ENCODE data around the gene SNCAIP.

The SNCAIP gene

DNA sequence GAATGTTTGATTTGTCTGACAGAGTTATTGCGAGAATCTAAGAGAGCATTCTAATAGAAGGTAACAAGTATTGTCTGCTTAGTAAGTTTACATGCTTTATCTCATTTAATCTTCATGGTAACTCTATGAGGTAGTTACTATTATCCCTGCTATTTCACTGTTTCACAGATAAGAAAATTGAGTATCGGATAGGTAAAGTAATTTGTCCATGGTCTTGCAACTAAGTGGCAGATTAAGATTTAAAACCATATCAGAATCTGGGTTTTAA lies 118.2 kb downstream of the SNCAIP start:
- no peak for DNase-seq

DNA sequence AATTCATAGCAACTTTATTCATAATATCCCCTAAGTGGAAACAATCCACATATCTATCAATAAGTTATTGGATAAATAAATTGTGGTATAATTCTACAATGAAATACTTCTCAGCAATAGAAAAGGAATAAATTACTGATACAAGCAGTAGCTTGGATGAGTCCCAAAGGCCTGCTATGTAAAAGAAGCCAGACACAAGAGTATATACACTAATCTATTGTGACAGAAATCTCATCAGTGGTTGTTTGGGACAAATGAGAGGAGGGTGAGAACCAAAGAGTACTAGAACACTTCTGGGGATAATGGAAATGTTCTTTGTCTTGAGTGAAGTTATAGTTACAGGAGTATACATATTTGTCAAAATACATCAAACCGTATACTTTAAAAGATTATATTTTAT lies 119.3 kb downstream of the SNCAIP start:
- no peak for DNase-seq

DNA sequence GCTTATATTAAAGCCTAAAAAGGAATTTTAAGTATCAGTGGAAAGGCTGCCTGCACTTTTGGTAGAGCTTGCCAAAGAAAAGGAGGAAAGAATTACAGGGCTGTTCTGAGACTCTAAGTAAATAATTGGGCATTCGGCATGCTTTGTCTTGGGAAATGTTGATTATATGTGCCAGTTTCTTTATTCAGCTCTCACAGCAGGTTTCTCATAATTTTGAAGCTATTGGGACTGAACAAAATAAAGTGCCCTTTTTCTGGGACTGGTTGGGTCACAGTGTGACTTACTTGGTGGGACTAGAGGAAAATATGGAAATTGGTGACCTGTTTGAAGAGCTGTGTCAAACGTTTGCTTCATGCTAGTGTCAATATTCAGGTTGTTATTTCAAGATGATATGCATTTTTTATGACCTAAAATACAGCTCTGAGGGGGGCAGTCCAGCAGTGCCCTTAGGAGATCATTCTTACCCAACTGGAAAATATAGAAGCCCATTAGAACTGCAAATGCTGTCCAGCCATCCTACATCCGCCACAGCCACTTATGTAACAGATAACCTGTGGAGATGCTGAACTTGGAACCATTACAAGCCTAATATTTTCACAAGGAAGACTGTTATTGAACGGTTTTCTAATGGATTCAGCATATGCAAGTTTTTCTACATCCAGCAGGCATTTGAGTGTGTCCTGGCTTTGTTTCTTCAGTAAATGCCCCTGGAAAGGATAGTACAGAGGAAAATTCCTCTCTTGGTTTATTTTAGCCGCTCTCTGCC lies 122.4 kb downstream of the SNCAIP start:
- DNase-seq, result no peak

DNA sequence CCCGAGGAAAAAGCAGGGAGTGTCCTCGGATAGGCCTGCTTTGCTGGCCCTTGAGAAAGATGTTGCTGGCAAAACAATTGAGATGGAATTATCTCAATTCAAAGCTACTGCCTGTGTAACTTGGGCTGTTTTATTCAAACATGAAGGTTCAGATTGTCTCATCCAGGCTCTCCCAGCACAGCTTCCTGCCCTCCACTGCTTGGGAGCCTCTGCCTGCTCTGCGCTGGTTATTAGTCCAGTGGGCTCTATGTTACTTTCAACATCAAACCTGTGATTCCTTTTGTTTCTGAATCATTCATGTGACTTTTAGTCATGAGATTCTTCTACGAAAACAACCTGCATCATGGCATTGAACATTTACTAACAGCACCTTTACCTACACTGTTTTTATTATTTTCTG lies 123.2 kb downstream of the SNCAIP start:
- DNase-seq, result no peak

DNA sequence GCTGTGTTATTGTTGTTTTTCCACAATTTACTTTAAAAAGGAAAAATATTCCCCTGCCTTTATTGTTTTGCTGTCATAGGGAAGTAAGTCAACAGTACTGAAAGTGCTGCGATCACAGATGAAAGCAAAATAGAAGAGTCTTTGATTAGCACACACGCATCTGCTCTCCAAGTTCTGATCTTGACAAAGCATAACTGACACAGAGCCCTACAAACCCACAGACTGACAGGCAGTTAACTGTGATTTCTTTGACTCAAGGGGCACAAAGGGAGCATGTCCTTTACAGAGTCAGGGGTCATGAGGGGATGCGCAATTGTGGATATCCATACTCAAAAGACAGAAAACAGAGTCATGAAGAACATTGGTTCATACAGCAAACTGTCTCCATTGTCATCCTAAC lies 123.7 kb downstream of the SNCAIP start:
- DNase-seq, result no peak

DNA sequence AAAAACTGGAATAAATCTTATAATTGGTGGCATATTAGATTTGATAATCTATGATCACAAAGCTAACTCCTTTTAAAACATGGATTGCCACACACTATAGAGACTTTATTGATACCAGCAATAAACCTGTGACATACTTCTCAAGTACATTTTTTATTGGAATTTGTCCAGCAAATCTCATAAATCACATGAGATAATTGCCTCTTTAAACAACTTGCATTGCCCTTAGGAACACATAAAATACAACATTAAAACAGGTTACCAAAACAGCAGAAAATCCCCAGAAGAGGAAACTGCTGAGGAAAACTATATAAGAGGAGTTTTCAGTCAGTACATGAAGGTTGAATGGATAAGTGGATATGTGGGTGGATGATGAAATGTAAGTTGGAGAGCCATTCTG lies 124.6 kb downstream of the SNCAIP start:
- no peak for DNase-seq

DNA sequence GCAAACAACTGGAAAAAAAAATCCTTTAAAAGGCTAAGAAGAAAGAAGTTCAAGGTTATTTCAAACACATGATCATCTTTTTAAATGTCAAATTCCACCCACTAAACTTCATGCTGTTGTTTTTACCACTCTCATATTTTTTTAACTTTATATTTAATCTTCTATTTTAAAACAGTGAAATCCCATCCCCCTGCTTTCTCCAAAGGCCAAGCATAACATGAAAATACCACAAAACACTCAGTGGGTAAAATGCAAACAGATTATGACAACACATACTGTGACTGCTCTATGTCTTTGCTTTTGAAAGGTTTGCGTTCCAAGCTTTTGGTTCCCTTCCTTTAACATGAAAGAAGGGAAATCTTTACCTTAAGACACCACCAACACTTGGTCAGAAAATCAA lies 127.6 kb downstream of the SNCAIP start:
- no peak for DNase-seq

DNA sequence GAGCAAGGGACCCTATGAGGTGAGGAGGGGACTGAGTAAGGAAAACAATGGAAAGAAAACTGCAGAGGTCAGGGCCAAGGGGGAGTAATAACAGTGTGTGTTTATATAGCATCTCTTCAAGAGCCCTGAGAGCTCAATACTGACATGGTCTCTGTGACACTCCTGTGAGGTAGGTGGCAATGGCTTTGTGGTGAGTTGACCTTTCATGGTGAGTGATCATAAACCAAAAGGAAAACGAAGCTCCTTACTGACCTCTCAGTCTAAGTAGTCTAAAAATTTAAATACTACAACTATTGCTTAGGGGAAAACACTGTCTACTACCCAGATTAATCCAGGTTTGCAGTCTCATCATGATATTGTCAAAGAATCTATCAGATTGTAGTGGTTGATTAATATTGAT lies 130.9 kb downstream of the SNCAIP start:
- DNase-seq, result no peak

DNA sequence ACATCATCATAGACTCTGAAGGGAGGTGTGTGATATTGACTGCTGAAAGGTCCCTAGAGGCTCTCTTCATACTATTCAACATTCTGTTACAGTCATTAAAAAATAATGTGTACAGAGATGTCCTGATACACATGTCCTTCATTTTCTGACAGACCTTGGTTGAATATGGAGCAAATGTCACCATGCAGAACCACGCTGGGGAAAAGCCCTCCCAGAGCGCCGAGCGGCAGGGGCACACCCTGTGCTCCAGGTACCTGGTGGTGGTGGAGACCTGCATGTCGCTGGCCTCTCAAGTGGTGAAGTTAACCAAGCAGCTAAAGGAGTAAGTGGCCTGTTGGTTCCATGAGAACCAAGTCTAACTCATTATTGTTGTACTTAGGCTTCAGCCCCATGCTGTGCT lies 132.4 kb downstream of the SNCAIP start:
- no peak for DNase-seq

DNA sequence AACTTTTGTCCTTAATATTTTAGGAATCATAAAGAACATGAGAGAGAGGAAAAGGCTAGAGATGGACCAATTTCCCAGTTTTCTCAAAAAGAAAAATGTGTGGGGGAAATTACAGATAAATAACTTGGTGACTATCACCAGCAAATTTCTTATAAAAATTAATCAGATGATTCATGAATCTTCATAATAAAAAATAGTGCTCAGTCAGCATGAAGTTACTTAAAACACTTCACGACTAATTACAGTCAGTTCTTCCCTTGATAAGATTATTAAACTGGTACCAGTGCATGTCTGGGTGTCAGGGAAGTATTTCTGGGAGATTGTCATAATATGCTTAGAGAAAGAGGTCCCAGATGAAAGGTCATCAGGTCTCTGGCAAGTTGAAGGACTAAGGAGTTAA lies 133.0 kb downstream of the SNCAIP start:
- no peak for DNase-seq

DNA sequence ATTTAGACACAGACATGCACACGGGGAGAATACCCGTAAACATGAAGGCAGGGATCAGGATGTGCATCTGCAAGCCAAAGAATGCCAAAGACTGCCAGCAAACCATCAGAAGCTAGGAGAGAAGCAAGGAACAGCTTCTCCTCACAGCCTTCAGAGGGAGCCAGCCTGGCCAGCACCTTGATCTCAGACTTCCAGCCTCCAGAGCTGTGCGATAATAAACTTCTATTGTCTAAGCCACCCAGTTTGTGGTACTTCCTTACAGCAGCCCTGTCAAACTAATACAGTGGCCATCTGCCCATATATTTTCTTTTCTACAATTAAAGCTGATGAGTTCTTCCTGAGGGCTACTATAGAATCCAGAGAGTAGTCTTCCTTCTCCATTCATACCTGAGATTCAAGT lies 135.0 kb downstream of the SNCAIP start:
- no peak for DNase-seq

DNA sequence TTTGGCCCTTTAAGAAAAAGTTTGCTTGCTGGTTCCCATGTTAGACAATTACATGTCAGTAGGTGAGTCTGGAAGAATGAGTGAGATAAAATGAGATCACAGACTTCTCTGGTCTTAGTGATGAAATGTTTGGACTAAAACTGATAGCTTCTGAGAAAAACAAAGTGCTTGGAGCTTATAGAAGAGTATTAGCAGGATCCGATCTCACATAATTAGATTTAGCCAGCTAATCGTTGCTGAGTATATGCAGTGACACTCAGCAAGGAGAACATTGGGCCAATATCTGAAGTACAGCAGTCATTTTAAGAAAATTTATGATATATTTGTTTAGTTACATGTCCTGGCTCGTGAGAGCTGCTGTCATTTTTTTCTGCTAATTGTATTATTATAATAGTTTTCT lies 135.8 kb downstream of the SNCAIP start:
- no peak for DNase-seq

DNA sequence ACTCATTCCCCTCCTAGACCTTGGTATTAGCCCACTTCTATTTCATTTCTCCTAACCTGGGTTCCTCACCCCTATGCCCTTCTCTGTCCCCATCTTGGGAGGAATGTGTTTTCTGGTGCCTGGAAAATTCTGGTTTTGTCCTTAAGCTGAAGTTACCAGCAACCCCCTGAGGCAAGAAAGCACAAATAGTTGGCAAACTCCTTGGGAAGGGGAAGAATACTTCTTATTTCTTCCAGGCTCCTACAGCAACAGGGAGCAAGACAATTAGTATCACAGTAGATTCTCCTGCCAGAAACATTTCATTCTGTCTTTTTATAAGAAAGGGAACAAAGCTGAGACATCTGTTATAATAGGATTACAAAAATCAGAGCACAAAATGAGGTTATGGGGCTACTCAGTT lies 142.5 kb downstream of the SNCAIP start:
- DNase-seq, result no peak

DNA sequence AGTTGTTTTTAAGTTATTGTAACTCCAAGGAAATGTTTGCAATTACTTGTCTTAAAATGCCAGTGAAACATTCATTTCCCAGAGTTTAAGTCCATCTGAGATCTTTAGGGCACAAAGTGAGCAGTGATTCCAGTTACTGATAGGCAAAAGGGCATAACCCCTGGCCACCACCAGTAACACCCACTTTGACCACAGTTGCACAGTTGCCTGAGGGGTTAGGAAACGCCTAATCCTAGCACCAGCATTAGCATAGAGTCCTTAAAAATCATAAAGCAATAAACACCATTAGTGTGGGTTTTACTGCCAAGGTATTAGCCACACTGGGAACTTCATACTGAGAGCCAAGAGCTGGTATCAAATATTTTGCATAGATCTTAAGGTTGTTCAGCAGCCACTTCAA lies 143.9 kb downstream of the SNCAIP start:
- DNase-seq, result no peak

DNA sequence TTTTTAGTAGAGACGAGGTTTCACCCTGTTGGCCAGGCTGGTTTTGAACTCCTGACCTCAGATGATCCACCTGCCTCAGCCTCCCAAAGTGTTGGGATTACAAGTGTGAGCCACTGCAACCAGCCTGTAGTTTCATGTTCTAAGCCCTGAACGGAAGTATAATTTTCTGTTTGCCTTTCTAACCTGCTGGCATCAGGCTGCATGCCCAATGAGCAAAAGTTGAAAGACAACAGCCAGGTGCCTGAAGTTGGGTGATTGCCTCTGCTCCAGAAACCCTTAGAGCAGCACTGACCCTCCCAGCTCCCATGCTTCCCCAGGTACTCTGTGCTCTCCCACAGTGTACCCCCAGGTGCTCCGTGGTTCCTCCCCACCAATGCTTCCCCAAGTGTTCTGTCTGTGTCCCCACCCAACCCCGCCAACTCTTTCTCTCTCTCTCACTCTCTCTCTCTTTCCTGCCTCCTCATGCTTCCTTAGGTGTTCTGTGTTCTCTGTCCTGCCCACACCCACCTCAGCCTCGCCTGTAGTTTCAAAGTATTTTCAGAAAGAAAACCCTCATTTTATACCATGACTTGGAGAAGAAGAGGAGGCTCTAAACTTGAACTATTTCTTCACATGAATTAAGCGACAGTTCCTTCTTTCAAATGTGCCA lies 145.3 kb downstream of the SNCAIP start:
- DNase-seq, result no peak

DNA sequence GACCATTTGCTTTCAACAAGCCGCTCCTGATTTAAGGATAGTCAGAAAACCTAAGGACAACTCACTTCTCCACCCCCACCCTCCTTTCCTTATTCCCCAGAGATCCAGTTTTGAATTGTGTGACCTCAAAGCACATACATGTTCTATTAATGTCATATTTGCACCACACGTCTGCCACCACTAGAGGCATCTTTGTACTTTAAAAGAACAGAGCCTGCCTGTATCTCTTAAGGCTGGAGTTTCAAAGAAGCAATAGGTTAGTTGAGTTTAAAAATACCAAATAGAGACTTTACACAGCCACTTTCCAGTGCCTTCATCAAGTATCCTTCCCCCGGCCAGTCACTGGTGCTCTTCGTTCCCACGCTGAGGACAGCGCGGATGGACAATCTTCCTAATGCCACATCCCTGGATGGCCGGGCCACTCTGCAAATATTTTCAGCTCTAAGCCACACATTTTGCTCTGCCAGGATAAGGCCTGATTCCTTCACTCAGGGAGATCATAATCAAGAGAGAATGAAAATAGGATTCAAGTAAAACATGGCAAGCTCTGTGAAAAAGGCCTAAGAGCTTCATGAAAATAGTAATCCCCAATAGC lies 146.3 kb downstream of the SNCAIP start:
- DNase-seq, result no peak

DNA sequence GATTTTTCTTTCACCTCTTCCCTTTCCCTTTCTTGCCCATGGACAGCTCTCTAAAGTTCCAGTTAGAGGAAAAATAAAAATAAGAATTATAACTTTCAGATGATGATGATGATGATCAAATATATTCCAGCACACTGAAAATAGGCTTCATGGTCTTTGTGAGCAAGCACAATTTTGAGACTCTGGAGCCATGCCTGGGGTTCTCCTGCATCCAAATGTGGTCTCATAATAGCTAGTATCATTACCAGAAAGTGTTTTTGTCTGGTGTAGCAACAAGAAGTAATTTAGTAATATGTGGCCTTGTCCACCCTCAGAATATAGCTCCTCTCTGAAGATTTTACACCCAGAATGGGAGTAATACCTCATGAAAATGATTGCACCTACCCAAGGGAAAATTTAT lies 150.4 kb downstream of the SNCAIP start:
- no peak for DNase-seq

DNA sequence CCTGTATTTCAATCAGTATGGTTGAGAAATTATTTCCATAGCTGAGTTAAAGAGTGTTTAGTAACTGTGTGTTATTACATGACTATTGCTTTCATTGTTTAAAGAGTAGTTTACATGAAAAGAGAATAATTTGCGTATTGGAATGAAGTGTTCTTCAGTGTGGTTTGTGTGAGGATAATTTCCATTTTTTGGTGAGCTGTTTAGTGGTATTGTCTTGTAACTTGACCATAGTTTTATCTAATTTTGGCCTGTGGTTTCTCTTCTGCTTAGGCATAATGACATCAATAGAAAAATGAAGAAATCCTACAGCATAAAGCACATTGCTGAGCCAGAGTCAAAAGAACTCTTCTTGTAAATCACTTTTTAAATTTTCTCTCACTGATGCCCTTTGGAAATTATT lies 151.2 kb downstream of the SNCAIP start:
- no peak for DNase-seq

DNA sequence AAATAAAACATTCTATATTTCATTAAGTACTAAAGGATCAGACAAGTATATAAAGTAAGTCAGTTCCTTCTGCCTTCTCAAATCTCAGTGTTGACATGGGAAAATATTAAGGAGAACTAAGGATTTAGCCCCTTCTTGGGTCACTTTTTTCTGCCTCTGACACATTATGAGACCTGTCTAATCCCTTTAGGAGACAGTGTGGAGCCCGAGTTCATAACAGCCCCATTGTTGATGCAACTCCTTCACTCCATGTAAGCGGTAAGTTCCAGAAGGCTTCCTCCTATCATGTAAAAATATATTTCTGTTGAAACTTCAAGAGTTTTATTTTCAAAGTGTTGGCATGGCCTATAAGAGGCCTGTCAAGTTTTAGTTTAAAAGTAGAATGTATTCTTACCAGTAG lies 152.2 kb downstream of the SNCAIP start:
- no peak for DNase-seq

DNA sequence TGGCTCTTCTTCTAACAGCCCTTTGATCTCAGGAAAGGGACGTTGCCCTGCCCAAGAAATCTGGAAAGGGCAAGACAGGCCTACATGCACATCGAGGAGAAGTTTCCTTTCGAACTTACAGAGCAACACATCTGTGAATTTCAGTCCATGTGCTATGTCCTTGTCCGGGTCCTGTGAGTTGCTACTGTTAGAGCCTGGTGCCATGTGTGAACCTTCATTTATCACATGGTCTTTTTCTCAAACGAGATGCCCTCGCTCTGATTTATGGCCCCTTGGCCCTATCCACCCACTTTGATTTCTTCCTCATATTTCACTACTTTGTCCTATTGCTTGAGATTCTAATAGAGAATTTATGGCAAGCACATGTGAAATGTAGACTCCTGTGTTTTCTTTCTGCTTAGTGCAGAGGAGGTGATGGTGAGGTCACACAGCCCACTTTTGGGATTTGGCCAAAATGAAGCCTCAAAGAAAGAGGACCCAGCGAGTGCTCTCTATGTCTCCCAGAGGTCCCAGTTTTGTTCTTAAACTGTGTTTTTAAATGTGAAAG lies 153.1 kb downstream of the SNCAIP start:
- no peak for DNase-seq

DNA sequence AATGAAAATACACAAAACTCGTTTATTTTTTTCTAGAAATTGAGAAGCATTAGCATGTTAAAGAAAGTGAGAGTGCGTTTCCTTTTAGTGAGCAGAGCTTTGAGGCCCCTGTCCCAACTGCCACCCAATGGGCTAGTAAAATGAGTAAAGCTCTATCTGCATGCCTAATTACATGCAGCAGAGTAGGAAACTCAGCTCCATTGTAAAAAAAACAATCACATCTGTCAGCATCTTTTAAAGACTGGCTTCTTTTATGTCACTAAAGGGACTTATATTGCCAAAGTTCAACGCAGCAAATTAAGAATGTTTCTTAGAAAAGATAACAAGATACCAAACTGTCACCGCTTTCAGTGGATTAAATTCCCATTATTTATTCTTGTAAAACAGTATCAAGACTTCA lies 154.0 kb downstream of the SNCAIP start:
- no peak for DNase-seq

DNA sequence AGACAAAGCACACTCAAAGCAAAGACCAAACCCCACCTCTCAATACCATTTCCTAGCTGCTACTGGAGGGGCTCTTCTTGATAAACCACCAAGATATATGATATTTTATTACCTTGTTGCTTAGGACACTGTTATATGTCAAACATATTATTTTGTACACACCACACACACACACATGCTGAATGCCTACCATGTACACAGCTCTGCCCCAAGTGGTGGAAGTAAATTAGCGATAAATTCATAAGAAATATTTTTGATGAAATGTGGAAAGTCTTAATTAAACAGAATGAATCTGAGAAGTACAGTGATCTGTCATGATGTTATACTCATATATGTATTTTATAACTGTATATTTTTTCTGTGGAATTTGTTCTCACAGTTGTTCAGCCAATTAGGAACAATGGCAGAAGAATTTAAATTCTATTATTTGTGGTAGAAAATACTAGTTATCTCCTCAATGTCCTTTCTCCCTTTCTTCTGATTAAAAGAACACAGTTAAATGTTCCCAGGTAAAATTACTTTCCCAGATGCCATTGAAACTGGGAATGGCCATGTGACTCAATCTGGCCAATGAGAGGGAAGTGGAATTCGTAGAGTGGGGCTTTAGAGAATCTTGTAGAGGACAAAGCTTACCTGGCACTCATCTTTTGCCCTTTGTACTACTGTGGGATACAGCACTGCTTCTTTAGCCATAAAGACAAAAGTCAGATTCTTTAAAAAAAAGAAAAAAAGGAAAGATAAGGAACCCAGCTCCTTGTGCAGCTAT lies 156.5 kb downstream of the SNCAIP start:
- no peak for DNase-seq

DNA sequence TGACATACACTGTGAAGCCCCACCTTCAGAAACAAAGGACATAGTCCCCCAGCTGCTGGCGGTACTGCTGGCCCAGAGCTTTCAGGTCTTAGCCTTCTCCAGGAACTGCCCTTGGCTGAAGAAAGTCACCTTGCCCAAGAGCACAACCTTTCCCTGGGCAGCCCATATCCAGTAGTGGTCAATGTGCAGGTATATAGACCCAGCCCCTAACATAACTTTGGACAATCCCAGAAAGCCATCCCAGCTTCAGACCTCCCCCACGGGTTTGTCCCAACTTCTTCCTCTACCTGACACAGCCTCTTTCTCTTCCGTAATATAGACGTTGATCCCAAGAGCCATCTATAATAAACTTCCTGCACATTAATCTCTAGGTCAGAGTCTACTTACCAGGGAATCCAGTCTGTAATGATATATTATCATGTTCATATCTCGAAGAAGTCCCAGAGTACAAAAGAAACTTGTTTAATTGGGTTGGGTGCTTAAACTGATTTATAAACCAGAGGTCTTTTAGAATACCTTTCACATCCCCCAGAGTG lies 157.4 kb downstream of the SNCAIP start:
- DNase-seq, result no peak

DNA sequence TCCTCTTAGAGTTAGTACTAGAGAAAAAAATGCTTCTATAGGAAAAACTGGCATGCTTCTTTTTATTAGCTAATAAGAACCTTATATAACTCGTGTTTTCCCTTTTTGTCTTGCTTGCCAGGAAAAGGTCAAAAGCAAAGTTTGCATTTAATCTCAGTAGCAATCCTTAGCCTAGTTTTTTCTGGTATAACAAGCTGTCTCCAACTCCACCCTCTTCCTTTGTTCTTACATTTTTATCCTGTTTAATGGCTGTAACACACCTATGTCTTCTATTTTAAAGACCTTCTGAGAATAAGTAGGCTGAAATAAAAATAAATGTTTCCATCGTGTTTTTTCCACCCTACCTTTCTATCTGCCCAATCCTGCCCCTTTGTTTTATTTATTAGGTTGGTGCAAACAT lies 158.3 kb downstream of the SNCAIP start:
- no peak for DNase-seq

All from GDM1 (cell line).